NCI-H1092 (cell line): ENCODE measurements around the gene MRPL30.
"Not testable (repeated sequence)": the region's sequence is repeated elsewhere in the genome, so short reads cannot be mapped to it uniquely, and the experiment has no call there.

Source experiments
- DNase-seq: peaks from one replicate; lab custom pipeline; 2025; lab: John Stamatoyannopoulos, UW

MRPL30 gene

DNA sequence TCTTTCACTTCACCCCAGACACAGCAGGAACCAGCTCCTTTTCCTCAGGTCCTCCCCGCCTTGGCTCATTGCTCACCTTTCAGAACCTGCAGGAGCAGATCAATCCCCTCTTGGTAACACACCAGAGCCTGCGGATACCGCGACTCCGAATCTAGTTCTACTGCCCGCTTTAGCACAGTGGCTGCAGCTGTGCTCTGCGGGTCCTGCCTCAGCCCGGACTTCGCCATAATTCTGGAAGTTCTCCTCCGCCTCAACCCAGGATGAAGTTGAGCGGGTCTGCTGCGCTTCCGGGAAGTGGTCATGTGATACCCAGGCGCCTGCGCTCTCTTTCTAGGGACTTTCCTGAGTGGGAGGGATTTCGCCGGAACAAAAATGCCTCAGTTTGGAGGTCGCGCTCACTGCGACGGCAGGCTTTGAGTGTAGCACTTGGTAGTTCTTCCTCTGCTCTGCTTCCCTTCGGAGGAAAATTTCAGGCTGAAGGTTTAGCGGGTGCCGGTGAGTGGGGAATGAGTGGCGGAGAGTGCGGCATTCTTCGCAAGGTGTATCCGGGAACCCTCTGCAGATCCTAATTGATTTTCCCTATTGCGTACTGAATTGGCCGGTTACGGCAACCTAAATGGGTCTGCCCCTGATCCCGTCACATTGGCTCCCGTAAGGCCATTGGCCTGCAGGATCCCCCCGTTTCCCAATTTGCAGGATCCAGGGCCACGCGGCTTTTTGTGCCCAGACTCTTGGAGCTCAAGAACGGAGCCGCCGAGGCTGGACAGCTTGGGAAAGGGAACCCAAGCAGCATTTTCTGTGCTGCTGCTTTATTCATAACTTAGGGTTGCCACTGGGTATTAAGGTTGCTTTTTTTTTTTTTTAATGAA, at the start of gene MRPL30, which contains the start of gene MITD1:
TSS of gene MRPL30 (plus strand) at position 430 of the 869 bp plus-strand sequence. CDS start 5,020 bp downstream, outside the sequence.
TSS of gene MITD1 (minus strand) at position 304 of the 869 bp plus-strand sequence. CDS start at position 227, 77 bp downstream.
- DNase-seq: peak; percentile 88

DNA sequence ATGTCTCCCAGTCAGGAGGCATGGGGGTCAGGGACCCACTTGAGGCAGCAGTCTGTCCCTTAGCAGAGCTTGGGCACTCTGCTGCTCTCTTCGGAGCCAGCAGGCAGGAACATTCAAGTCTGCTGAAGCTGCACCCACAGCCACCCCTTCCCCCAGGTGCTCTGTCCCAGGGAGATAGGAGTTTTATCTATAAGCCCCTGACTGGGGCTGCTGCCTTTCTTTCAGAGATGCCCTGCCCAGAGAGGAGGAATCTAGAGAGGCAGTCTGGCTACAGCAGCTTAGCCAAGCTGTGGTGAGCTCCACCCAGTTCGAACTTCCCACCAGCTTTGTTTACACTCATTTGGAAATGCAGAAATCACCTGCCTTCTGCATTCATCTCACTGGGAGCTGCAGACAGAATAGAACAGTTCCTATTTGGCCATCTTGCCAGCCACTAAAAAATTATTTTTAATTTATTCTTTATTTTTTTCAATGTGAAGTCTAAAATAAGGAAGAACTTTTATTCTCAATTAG, 45.9 kb upstream of the MRPL30 start:
- not testable (repeated sequence) for DNase-seq

DNA sequence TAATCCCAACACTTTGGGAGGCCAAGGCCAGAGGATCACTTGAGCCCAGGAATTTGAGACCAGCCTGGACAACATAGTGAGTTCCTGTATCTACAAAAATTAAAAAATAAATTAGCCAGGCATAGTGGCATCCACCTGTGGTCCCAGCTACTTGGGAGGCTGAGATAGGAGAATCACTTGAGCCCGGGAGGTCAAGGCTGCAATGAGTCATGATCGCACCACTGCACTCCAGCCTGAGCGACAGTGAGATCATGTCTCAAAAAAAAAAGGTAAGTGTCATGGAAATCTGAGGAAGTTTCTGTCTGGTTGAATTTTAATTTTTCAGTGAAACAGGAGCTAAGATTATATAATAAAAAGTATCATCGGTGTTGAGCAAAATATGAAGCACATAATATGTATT, 42.0 kb upstream of the MRPL30 start:
- no peak for DNase-seq

DNA sequence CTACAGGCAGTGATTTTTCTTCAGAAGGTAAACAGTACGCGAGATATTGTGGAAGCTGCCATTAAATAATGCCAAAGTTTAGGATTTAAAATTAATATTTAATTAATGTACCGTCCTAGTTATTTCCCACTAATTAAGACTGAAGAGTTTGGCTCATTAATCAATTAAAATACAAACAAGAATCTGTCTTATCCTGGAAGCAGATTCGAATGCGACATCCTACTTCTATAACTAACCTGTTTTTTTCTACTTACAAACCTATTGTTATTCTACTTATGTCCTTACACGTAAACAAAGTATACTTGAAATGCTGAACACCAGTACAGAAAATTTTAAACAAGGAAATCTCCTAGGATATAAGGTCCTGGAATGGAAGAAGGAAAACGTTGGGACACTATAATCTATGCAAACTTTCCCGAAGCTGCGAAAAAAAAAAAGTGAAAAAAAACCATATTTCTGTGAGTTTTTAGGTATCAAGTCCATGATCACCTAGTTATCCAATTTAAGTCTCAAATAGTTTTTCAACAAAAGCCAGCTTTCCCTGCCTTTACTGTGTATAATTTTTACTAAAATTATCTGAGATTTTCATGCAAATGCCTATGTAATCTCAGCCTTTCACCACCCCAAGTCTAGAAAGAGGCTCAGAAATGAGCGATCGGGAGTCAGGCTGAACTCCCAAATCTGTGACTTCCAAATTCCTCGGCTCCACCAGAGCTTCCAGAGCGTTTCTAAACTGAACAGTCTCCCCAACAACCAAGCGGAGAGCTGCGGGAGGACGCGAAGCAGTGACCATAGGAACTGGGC, 40.7 kb upstream of the MRPL30 start:
- no peak for DNase-seq

DNA sequence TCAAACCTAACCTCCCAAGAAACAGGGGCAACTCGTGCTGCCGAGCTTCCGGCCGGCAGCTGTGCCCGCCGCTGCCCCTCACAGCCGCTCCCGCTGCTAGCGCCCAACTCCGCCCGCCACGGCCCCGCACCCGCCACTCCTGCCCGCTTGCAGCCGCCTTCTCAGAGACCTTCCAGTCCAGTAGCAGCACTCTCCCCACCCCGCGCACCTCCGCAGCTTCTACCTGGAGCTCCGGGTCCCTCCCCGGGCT, 40.2 kb upstream of the MRPL30 start:
- DNase-seq: no peak

DNA sequence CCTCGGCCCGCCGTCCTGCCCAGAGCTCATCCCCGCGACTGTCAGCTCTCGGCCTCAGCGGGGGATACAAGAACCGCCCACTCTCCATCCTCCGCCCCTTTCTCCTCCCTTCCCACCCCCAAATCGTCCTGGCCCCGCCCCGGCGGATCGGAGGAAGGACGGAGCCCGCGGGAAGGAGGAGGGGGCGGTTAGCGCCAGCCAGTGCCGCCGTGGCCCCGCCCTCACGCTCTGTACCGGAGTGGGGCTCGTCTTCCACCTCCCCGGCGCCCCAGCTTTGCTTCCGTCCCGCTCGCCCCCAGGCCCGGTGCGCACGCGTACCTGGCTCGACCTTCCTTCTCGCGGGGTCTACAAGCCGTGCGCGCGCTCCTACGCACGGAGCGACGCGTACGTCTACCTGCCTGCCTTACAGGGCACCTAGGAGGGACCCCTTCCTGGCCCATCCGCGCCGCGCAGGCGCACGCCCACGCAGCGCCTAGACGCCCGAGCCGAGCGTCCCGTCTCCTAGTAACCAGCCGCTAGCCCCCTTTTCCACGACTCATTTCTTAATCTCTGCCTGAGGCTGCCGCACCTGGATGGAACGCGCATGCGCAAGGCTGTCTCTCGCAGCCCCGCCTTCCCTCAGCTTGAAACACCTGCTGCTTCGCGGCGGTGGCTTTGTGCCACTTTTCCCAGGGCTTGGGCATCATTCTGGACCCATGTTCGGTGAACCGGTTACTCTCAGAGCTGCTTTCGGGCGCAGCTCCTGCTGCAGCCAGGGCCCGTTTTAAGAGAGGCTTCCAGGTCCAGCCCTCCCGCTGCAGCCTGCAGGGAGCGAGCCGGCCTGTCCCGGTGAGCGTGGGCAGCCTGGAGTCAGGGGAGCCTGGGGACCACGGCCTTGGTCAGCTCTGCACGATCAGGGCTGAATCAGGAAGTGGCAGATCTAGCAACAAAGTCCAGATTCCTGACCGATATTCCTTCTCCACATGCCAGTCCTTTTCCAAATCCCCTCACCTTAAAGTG, 39.6 kb upstream of the MRPL30 start, which contains the start of gene C2orf15:
TSS of gene C2orf15 (plus strand) at position 598 of the 999 bp plus-strand sequence. CDS start 8,852 bp downstream, outside the sequence.
- peak; percentile 96 for DNase-seq

DNA sequence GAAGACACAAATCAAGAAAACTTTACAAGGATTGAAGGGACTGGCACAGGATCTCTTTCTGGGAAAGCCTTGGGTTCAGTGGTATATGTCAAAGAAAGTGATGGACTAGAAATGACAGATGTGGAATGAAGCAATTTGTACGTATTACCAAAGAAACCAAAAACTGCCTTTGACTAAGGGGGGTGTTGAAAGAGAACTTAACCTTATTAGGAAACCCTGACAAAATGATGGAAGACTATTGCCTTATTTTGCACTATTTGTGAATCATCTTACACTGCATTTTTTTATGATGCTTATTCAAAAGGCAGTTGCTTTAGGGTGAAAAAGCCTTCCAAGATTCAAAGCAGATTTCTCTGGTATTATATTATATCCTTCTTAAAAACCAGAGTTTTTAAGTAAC, 30.3 kb upstream of the MRPL30 start:
- no peak for DNase-seq

DNA sequence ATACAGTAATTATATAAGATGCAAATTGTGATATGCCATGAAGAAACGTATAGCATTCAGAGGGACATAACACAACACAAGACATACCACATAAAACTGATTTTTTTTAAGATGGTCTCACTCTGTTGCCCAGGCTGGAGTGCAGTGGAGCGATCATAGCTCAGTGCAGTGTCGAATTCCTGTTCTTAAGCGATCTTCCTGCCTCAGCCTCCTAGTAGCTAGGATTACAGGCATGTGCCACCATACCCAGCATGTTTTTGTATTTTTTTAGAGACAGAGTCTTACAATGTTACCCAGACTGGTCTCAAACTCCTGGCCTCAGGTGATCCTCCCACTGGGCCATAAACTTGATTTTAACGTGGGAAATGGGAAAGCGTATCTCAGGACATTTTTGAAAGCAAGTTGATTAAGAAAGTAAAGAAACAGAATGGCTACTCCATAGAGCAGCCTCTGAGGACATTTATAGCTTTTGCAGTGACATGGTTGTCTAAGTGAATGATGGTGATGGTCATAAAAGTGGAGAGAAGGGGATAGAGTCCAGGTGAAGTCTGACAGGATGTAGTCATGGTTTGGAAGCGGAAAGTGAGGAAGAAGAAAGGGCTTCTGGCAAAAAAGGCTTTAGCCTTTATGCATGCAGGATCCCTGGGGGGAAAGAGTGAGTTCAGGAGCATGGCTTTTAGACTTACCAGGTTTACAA, 28.6 kb upstream of the MRPL30 start:
- no peak for DNase-seq

DNA sequence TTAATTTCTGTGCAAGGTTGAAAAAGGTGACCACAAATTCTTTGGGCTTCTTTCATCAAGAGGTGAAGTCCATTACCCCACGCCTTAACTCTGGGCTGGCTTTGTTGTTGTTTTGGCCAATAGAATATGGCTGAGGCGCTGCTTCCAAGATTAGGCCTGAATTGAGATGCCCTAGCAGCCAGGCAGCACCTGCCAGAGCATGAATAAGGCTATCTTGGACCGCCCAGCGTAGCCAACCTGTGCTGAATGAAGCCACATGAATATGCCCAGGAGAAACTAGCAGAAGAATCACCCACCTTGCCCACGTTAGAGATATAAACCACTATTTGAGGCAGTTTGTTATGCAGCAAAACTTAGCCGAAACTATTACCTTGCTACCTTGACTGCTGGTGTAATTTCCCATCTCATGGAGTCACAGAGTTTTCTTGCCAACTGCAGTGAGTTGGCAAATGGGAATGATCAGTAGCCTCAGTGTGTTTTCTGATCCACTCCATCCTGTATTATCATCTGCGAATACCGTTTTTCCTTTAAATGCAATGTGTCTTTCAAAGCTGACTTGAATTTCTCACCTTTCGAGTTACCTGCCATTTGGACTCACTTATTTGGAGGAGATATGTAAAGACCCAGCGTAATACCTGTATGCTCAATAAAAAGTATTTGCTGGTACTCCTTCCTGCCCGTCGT, 26.9 kb upstream of the MRPL30 start:
- no peak for DNase-seq

DNA sequence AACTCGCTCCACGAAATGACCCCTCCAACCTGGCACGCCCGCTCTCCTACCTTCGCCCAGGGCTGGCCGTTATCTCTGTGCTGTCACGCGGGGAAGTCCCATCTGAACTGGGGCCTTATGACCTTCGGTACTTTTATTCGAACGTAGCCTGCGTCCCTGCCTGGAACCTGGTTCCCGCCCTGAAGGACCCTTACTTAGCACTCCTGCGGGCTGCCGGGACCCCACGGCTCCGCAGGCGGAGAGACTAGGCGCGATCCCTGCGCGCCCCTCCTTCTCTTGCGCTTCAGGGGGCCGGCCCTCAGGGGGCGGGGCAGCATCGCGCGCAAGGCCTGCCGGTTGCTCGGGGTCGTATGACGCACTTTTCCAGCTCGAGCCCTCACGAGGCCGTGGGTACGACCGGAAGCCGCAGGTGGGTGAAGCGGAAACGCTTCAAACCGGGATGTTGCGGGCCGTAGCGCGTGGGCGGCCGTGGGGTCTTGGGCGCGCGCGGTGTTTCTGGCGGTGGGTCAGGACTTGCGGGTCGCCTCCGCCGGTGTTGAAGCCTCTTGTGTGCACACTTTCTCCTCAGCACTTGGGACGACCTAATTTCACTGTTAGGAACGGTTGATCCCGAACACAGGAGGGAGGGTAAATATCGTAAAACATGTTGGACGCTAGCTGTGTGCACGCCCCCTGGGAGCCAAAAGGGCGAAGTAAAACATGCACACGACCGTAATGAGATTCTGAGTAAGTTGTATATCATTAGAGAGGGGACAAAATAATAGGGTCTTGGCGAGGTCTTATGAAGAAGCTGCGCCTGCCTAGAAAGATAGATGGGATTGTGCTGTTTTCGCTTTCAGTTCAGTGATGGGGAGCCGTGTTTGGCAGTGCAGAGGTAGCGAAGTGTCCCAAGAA, 26.1 kb upstream of the MRPL30 start, which contains the start of the genes LIPT1 and TSGA10:
TSS of gene LIPT1 (plus strand) at position 325 of the 894 bp plus-strand sequence. CDS start 6,991 bp downstream, outside the sequence.
TSS of gene TSGA10 (minus strand) at position 300 of the 894 bp plus-strand sequence. CDS start 45,503 bp downstream, outside the sequence.
- peak; percentile 83 for DNase-seq

DNA sequence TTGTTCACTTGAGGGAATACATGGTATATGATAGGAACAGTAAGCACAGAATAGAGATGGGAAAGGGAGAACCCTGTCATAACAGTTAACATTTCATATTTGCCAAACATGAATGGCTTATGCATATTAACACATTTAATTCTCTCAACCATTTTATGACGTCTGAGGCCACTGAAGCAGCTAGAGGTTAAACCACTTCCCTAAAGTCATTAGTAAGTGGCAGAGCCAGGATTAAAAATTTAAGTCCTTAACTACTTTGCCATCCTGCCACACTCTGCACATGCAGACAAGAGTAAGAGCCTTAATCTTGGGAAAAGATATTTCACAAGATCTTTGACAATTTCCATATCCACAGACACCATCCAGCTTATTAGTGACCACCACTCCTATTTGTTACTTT, 24.1 kb upstream of the MRPL30 start:
- no peak for DNase-seq

DNA sequence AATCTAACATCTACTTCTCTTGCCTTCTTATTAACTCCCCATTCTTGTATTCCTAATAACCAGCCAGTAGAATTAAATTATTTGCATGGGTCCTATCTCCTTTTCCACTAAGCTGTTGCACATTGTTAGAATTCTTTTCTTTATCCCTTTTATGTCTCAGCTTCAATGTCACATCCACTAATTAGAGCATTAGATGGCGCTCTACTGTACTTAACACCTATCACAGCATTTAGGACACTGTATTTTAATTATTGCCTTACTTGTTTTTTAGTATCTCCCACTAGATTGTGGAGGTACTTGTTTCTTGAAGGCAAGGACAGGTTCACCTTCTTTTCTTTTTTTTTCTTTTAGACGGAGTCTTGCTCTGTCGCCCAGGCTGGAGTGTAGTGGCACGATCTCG, 22.4 kb upstream of the MRPL30 start:
- DNase-seq: no peak

DNA sequence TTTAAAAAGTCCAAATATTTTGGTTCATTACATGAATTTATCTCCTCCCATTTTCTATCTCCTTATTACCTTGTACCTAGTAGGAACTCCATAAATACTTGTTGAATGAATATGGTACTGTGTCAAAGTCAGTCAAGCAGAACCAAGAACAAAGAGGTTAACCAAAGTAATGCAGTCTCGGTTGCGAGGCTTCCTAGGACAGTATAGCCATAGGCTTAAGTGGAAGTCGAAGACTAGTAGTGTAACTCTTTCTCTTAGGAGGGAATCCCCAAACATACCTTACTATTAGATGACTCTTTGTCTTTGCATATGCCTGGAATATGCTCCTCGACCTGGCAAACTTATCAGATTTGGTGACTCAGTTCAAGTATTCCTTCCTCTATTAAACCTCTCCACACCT, 21.4 kb upstream of the MRPL30 start:
- DNase-seq: no peak

DNA sequence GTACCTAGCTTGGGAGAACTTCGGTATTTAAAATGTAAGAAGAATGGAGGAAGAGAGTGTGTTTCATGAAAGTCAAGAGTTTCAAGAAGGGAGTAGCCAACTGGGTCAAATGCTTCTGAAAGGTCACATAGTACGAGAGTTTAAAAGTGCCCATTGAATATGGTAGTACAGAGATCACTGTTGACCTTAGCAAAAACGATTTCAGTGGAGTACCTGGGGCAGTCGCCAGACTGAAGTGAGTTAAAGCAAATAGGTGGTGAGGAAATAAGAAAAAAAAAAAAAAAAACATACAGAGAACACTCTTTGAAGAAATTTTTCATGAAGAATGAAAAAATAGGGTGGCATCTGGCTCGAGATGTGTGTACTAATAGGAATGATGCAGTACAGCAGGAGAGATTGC, 14.8 kb upstream of the MRPL30 start:
- DNase-seq: no peak

DNA sequence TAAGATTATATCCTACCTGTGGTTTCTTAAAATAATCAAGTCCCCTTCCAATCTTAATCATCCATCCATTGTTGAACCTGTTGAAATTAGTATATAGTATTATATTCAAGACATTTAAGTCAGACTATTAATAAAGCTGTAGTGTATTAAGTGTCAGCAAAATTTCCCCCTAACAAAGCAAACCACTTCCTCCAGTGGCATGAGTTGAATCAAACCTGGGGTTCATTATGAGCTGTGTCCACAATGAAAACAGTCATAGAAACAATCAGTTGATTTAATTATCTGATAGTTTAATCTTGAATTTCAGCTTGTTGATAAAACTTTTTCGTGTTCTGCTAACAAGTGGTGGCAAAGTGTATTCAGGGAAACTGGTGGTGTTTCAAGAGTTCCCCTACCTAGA, 11.4 kb upstream of the MRPL30 start:
- DNase-seq: no peak

DNA sequence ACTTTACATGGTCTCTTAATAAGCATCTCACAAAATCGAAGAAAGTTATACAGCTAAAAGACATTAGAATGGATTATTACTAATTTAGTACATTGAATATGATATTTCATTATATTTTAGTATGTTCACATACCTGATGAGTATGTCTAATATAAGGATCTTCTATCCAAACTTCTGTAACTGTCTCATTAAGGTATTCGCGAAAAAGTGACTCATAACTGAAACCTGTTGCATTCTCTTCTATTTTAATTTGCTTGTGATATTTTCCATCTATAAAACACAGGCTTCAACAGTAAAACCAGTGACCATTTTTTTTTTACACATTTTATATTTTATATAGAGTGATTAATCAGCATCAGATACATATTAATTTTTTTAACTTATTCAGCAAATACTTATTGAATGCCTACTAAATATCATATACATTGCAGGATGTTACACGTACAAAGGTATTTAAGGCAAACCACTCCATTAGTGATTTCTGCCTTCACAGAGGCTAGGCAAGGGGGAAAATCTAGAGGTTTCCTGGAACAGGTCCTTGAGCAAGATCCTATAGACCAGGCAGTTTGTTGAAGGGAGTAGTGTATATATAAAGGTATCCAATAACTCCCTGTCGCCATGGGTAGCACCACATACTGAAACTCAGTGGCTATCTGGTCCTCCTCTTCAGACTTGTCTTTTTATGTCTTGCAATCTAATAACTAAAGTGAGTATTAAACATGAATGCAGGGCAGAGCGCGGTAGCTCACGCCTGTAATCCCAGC, 9.4 kb upstream of the MRPL30 start:
- DNase-seq: no peak

DNA sequence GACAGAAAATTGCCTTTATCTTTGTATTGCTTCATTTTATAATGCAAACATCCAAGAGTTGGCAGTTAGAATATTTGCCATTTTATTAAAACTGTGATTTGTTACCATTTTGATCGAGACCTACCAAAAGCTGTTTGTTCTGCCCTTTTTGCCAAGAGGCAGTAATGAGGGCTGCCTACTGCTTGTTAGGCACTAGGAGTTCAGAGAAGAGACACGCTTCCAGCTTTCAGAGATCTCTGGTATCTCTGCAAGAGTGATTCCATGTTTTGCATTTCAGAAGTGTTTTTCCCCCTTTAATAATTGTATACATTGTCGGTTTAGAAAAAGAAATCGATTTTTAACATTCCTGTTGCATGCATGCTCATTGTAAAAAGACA, 628 bp downstream of the MRPL30 start:
- no peak for DNase-seq

DNA sequence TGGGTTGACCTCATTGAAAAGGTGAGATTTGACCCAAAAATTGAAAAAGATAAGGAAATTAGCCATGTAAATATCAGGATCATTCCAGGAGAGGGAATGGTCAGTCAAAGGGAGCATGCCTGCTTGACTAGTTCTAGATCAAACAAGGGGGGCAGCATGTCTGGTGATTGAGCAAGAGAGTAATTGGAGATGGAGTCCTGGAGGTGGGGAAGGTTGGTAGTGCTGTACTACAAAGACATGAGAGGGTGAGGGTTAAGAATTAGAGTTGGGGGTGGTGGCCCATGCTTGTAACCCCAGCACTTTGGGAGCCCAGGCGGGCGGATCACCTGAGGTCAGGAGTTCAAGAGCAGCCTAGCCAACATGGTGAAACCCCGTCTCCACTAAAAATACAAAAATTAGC, 2.0 kb downstream of the MRPL30 start:
- DNase-seq: no peak
